ENCODE results near the gene RRAS2. TPM values are rescaled to one million over a fixed set of nuclear protein-coding genes. Genes with fewer than 3 reads are reported as not detected.

Gene RRAS2
- total RNA-seq, 1 donor from 2014 or later: 28.1 TPM

DNA sequence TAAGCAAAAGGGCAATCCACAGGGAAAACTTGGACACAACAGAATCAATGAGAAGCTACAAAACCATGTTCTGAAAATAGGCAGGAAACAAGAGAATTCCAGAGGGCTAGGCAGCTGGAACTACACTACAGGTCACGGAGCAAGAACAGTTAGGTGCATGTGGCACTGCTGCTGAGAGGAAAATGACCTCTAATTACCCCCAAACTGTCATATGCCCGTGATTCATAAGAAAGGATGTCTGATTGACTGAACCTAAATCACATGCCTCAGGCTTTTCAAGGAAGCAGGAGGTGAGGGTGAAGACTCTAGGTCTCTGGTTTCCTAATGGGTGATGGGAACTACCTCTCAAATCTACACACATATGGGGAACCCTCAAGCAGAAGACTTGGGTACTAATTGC lies 17.9 kb upstream of the RRAS2 start:
- H3K27ac ChIP-seq: peak overlapping the region in 1 of 2 donors; percentile 6
- no peaks in the 10 kb centered on the region for H3K36me3 ChIP-seq
- no peak overlapping the region for H3K4me3 ChIP-seq
- TF ChIP-seq, protein P1, sequence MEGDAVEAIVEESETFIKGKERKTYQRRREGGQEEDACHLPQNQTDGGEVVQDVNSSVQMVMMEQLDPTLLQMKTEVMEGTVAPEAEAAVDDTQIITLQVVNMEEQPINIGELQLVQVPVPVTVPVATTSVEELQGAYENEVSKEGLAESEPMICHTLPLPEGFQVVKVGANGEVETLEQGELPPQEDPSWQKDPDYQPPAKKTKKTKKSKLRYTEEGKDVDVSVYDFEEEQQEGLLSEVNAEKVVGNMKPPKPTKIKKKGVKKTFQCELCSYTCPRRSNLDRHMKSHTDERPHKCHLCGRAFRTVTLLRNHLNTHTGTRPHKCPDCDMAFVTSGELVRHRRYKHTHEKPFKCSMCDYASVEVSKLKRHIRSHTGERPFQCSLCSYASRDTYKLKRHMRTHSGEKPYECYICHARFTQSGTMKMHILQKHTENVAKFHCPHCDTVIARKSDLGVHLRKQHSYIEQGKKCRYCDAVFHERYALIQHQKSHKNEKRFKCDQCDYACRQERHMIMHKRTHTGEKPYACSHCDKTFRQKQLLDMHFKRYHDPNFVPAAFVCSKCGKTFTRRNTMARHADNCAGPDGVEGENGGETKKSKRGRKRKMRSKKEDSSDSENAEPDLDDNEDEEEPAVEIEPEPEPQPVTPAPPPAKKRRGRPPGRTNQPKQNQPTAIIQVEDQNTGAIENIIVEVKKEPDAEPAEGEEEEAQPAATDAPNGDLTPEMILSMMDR (IDR thresholded peaks at IDR 0.05): no peak
- no peaks in the 10 kb centered on the region for H3K27me3 ChIP-seq
- no peak for DNase-seq (ENCODE audit: low spot score in 2 of 2)
- peaks cover 9 to 36% of the 10 kb centered on the region in 2 donors for H3K4me1 ChIP-seq
- intact Hi-C loops (cut with DNase I): no loop called here
- no peaks in the 10 kb centered on the region for H3K9me3 ChIP-seq

GRCh38 chr11:14374922-14375830 lies 16.2 kb upstream of the RRAS2 start:
- H3K36me3 ChIP-seq: no peaks in the 10 kb centered on the region
- H3K27ac ChIP-seq: peak overlapping the region; percentile 77 to 93
- H3K9me3 ChIP-seq: no peaks in the 10 kb centered on the region
- intact Hi-C loops (cut with DNase I): no loop called here
- no peak overlapping the region for H3K4me3 ChIP-seq
- TF ChIP-seq, protein P1 (IDR thresholded peaks at IDR 0.05): no peak
- DNase-seq (ENCODE audit: low spot score in 2 of 2): no peak
- peaks cover 3 to 29% of the 10 kb centered on the region in 2 donors for H3K4me1 ChIP-seq
- H3K27me3 ChIP-seq: no peaks in the 10 kb centered on the region

GRCh38 chr11:14373941-14374646 lies 15.1 kb upstream of the RRAS2 start:
- peaks cover 3 to 29% of the 10 kb centered on the region in 2 donors for H3K4me1 ChIP-seq
- no peaks in the 10 kb centered on the region for H3K9me3 ChIP-seq
- TF ChIP-seq, protein P1 (IDR thresholded peaks at IDR 0.05): no peak
- DNase-seq (ENCODE audit: low spot score in 2 of 2): peak; percentile 41 to 94
- intact Hi-C loops (cut with DNase I): no loop called here
- H3K27ac ChIP-seq: peak overlapping the region; percentile 77 to 93
- H3K36me3 ChIP-seq: no peaks in the 10 kb centered on the region
- no peaks in the 10 kb centered on the region for H3K27me3 ChIP-seq
- no peak overlapping the region for H3K4me3 ChIP-seq

DNA sequence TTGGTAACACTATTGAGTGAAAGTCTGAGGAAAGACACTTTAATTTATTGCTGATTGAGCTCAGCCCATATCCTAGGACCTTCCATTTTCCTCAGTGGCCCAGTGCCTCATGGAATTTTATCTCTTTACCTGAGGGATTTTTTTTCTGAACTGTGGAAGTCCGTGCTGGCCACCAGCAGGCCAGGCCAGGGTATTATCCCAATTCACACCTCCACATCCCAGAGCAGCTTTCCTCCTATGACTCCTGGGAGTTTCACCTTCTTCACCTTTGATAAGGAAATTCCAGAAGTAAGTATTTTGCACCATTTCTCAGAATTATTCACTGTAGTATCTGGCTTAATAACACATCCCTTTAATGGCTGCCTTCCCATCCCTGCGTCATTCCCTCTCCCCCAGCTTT lies 13.0 kb upstream of the RRAS2 start:
- H3K4me3 ChIP-seq: no peak overlapping the region
- no peaks in the 10 kb centered on the region for H3K27me3 ChIP-seq
- H3K27ac ChIP-seq: no peak overlapping the region
- H3K4me1 ChIP-seq: peaks cover 3 to 29% of the 10 kb centered on the region in 2 donors
- no peaks in the 10 kb centered on the region for H3K9me3 ChIP-seq
- no peak for DNase-seq (ENCODE audit: low spot score in 2 of 2)
- intact Hi-C loops (cut with DNase I): no loop called here
- no peaks in the 10 kb centered on the region for H3K36me3 ChIP-seq
- TF ChIP-seq, protein P1 (IDR thresholded peaks at IDR 0.05): no peak

DNA sequence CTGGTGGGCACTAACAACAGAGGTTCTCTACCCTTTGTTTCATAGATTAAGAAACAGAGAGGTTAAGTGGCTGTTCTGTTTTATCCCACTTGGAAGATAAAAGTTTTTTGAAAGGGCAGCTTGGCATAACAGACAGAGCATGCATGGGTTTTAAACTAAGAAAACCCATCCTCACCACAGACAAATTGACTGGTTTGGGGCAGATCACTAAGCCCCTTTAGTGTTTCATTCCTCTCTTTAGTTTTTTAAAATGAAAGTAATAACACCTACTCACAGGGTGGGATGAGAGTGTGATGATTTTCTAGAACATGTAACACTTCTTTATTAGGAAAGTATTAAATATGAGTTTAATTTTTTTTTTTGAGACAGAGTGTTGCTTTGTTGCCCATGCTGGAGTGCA lies 12.3 kb upstream of the RRAS2 start:
- Histone ChIP-seq H3K4me1 (peaks cover 3 to 29% of the 10 kb centered on the region in 2 donors), H3K27me3 (no peaks in the 10 kb centered on the region), H3K36me3 (no peaks in the 10 kb centered on the region), H3K9me3 (no peaks in the 10 kb centered on the region), H3K27ac (peak overlapping the region; percentile 33 to 50), H3K4me3 (no peak overlapping the region)
- intact Hi-C loops (cut with DNase I): no loop called here
- no peak for DNase-seq (ENCODE audit: low spot score in 2 of 2)
- TF ChIP-seq, protein P1 (IDR thresholded peaks at IDR 0.05): no peak

All from ascending aorta (tissue), 2 donors.